Non-pigmented ciliary epithelial cell (primary cell): Measurements from ENCODE around the gene CERS6.
A peak's percentile ranks its signal among the peaks of the same experiment; 100 is the strongest.
"Not testable (repeated sequence)": the region's sequence is repeated elsewhere in the genome, so short reads cannot be mapped to it uniquely, and the experiment has no call there.

ENCODE experiments used
- DNase-seq: peaks from one replicate; pipeline ENCODE4 v3.0.0-alpha.2; 2010; ENCODE audit warnings: low read depth

The CERS6 gene

DNA sequence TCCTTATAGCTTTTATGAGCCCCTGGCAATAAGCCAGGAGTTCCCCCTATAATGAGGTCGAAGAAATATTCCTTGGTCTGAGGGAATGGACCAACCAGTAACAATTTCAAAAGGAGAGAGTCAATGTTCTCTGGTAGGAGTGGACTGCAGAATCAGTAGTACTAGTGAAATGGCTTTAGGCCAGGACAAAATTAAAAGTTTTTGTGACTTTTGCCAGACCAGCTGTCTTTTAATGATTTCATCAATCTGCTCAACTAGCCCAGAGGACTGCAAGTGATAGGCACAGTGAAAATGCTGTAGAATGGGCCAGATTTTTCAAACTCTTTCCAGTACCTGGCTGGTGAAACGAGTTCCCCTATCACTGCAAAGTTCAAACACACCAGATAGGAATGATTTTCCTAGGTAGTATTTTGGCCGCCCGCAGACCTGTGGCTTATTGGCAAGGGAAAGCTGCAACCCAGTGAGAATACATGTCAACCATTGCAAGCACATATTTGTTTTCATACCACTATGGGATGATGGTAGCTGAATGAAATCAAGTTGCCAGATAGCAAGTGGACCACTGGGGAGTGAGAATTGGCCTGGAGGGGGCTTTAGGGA lies 45.5 kb downstream of the CERS6 start:
- DNase-seq, result no peak

DNA sequence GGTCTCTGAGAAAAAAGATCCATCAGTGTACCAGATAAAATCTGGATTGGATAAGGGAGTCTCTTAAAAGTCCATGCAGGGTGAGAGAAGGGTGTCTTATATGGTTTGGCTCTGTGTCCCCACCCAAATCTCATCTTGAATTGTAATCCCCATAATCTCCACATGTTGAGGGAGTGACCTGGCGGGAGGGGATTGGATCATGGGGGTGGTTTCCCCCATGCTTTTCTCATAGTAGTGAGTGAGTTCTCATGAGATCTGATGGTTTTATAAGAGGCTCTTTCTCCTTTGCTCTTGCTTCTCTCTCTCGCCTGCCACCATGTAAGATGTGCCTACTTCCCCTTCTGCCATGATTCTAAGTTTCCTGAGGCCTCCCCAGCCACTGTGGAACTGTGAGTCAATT lies 46.8 kb downstream of the CERS6 start:
- not testable (repeated sequence) for DNase-seq

DNA sequence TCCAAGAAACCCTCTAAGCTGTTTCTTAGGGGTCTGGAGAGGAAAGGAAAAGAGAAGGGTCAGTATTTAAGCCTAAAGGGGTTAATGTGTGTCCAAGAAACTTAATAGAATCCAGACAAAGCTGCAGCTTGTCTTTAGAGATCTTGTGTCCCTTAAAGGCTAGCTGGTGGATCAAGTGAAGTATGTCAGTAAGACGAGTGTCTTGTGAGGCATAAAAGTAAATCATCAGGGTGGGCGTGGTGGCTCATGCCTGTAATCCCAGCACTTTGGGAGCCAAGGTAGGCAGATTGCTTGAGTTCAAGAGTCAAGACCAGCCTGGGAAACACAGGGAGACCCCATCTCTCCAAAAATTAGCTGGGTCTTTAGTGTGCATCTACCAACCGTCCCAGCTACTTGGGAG lies 47.8 kb downstream of the CERS6 start:
- no peak for DNase-seq

DNA sequence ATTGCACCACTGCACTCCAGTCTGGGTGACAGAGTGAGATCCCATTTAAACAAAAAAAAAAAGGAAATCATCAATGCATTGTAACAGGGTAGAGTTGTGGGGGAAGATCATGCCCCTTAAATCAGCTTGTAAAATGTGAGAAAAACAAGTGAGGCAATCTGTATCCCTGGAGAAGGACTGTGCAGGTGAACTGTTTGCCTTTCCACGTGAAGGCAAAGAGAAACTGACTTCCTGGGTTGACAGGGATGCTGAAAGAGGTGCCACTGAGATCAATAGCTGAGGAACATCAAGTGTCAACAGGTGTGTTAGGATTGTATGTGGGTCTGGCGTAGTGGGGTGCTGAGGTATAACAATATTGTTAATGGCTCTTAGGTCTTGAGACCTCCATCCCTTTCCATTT lies 48.3 kb downstream of the CERS6 start:
- DNase-seq, result no peak

DNA sequence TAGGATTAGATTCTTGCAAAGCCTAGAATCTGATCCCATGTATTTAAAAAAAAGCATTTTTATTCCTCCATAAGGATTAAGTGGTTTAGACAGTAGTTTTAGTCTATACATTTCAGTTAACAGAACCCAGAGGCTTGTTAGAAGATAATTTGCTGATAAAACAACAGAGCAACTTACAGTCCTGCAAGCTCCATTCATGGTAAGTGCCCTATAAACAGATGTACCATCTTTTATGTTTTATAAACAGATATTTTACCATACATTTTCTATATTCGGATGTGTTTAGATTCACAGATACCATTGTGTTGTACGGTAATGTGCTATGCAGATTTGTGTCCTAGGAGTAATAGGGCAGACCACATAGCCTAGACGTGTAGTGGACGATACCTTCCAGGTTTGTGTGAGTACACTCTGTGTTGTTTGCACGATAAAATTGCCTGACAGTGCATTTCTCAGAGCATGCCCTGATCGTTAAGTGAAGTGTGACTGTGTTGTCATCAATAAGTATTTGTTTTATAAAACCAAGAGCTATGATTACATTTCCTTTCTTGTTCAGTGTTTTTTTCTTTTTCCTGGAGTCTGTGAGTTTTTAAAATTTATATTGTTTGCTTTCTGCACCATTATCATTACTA lies 54.2 kb downstream of the CERS6 start:
- no peak for DNase-seq

DNA sequence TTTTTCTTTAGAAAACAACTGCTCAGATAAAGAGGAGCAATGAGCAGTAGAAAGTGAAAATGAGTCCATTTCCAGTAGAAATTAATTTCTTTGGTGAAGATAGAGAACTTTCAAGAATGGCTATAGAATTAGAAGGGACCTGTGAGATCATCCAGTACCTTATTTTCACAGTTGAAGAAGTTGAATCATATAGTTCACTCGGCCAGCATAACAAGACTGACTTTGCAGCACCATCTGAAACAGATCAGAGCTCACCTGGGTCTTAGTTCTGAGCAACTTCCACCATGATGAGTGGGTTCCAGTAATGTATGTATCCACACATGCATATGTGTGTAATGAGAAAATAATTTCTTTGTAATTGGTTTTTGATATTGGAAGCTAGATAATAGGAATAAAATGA lies 58.6 kb downstream of the CERS6 start:
- DNase-seq, result no peak

DNA sequence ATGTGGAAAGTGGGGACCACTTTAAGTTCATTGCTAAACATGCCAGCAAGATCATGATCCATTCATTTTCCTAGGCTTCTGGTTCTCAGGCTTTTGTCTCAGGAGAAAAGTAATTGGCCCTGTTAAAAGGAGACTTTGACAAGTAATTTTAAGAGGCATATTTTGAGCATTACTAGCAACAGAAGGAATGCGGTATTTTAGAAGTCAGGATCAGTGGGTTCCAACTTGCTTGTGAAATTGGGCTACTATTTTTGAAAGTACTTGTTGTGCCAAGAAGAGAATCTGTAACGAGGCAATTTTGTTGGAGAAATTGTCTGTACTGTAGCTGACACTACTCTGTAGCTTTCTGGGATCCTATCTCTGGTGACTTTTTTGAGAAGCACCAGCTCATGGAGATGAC lies 59.4 kb downstream of the CERS6 start:
- peak; percentile 55 for DNase-seq

DNA sequence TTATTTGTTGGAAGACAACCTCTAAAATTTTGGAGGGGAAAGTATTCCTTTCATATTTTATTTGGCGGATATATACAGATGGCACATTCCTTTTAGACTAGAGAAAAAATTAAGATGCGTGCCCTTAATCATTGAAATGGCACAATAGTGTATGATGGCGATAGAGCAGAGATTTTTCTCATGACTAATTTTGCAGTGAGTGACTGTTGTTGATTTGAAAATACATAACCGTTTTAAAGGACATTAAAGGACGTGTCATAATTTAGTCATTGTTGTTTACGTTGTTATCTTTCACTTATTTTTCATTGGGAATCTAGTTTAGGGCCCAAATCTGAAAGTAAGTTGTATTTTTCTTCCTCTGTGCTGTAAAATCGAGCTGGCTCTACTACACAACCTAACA lies 61.7 kb downstream of the CERS6 start:
- DNase-seq, result no peak

DNA sequence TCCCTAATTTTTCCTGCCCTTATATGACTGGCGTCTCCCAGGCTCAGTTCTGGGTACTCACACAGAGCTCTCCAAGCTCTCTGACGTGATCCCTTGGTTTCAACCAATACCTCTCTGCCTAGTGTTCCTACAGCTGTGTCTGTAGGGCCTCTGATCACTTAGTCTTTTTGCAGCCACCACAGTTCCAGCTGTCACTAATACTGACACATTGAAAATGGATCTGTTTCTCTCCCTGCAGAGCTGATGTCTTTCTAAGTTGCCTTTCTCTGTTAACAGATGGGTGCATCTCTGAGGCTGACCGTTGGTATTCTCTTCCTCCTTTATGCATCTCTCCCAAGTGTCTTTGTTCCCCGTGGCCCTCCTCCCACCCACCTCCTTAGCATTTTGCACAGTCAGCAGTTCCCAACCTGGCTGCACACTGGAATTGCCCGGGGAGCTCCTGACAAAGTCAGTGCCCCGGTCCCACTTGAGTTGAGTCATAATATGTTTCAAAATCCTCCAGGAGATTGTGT lies 62.5 kb downstream of the CERS6 start:
- no peak for DNase-seq

DNA sequence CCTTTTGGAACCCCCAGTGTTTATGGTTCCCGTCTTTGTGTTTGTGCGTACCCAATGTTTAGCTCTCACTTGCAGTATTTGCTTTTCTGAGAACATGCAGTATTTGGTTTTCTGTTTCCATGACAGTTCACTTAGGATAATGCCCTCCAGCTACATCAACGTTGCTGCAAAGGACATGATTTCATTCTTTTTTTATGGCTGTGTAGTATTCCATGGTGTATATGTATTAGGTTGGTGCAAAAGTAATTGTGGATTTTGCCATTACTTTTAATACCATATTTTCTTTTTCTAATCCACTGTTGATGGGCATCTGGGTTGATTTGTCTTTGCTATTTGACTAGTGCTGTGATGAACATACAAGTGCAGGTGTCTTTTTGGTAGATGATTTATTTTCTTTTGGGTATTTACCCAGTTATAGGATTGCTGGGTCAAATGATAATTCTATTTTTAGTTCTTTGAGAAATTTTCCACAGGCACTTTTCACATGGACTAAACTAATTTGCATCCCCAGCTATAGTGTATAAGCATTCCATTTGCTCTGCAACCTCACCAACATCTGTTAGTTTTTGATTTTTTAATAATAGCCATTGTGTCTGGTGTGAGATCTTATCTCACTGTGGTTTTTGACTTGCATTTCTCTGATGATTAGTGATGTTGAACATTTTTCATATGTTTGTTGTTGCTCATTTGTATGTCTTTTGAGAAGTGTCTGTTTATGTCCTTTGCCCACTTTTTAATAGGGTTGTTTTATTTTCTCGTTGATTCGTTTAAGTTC lies 63.6 kb downstream of the CERS6 start:
- peak; percentile 35 for DNase-seq

DNA sequence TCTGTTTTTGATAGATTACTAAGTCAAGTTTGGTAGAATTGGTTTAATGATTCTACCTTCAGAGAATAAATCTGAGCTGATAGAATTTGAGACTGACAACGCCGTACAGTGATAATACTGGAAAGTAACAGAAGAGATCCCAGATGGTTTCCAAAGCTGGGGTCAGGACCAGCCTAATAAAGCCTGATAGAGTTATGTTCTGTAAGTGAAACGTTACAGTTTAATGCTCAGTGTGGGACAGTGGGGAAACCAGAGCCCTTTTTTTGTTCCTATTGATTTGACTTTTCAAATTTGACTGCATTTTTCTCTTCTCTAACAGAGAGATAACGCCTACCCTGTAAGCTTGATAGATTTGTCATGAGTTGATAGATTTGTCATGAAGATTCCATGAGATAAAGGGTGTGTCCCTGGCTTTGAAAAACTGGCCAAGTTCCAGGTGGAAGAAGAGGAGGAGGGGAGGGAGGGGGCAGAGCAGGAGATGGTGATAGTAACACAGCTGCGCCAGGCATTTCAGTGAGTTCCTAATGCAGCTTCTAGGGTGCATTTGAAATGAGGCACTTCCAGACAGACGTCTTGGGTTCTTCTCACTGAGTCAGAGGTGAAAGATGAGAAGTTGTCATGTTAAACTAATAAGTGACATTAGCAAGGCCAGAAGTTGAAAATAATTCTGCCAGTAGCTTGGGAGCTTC lies 65.1 kb downstream of the CERS6 start:
- DNase-seq, result no peak

DNA sequence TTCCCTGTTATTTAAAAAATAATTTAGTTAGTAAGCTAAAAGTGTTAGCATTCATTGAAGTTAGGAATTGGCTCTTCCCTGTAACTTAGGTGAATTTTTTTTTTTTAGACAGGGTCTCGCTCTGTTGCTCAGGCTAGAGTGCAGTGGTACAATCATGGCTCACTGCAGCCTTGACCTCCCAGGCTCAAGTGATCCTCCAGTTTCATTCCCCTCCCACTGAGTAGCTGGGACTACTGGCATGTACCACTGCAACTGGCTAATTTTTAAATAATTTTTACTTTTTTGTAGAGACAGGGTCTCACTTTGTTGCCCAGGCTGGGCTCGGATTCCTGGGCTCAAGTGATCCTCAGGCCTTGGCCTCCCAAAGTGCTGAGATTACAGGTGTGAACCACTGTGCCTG lies 66.4 kb downstream of the CERS6 start:
- no peak for DNase-seq

DNA sequence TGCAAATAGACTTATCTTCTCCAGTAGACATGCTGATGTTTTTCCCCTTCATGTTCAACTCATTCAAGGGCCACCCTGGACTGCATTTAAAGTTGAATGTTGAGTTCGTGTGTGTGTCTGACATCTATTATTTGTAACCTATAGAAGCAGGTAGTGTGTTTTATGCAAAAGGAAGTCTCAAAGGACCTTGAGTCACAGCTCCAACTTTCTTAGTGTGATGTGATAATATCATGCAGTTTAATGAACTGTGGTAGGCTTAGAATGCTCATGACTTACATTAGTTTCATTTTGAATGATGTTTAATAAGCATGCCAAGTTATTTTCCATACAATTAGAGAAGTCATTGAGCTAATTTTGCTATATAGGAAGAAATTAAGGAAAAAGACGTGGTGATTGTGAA lies 67.9 kb downstream of the CERS6 start:
- DNase-seq, result no peak

DNA sequence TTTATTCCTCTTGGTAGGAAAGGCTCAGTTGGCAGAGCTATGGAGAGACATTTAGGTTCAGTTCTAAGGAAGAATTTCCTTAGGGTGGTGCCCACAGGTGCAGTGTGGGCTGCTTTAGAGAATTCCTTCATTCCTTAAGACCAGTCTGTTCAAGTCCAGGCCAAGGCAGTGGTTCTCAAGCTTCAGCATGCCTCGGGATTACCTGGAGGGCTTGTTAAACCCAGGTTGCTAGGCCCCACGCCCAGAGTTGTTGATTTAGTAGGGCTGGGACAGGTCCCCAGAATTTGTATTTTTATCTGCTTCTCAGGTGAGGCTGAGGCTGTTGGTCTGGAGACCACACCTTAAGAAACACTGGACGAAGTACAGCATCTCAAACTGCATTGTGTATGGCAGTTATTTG lies 68.9 kb downstream of the CERS6 start:
- DNase-seq, result no peak

DNA sequence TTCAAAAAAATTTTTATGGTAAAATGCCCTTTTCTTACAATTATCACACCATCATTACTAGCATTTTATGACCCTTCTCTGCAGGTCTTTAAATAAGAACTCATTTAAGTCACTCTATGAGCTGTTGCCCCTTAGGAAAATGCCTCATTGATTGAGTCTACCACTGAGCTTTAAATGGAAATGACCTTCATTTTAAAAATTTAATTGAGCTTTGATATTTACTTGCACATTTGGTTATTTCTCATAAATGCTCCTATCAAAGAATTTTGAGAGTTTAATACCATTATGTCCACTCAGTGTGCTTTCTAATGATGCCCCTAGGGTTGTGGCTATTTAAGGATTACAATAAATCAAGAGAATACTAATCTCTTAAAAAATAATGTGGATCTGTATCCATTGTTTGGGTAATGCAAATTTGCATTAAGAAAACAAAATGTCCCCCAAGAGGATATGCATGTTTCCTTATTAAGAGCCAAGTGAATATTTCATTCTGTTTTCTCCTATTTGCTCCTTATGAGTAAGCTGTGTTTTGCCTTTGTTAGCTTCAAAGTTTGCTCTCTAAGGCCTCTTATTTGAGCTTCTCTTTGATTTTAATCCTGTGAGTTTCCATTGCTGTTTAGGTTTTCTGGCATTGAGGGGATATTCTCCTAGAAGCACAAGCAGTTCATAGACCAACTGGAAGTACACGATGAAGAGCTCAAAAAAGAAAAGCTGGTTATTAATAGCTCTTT lies 69.8 kb downstream of the CERS6 start:
- DNase-seq, result no peak

DNA sequence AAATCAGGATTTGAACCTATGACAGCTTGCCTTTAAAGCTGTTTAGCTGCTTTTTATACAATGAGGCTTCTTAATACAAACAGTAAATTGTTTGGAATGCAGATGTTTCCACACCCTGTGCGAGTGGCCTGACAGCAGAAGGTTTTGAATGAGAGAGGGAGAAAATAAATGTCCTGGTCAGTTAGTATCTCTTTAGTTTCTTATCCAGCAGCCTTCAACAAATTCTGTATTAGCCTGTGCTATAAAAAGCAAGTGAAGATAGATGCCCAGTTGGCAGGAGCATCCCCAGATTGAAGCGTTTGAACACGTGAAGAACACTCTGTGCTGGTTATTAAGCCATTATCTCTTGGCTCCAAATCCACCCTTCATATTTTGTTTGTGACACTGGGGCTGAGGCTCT lies 70.6 kb downstream of the CERS6 start:
- DNase-seq, result no peak

DNA sequence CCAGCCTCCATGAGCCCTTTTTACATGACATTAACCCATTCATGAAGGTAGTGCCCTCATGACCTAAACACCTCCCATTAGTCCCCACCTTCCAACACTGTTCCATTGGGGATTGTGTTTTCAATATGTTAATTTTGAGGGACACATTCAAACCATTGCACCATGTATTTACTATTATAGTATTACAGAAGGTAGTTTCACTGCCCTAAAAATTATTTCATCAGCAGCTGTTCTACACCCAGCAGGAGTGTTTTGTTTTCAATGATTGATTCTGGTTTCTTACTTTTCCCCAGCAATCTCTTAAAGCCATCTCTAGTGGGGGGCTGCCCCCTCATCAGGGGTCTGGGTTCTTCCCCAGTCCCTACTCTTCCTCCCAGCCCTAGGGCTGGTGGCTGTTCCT lies 71.9 kb downstream of the CERS6 start:
- DNase-seq, result no peak

DNA sequence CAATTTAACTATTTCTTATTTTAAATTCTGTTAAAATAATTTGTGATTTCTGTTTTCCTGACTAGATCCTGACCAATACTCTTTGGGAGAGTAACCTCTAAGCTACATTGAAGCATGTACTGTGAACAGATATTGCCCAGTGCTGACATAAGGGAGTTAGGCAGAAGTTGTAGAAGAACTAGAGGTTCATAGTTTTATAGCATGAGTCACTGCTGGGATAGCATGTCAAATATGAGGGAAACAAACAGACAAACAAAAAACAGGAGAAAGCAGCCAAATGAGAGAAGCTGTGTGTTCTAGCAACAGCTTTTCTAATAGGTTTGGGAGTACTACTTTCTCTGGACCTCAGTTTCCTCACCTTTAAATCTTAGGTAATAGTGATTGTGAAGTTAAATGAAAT lies 72.4 kb downstream of the CERS6 start:
- DNase-seq, result peak; percentile 15

DNA sequence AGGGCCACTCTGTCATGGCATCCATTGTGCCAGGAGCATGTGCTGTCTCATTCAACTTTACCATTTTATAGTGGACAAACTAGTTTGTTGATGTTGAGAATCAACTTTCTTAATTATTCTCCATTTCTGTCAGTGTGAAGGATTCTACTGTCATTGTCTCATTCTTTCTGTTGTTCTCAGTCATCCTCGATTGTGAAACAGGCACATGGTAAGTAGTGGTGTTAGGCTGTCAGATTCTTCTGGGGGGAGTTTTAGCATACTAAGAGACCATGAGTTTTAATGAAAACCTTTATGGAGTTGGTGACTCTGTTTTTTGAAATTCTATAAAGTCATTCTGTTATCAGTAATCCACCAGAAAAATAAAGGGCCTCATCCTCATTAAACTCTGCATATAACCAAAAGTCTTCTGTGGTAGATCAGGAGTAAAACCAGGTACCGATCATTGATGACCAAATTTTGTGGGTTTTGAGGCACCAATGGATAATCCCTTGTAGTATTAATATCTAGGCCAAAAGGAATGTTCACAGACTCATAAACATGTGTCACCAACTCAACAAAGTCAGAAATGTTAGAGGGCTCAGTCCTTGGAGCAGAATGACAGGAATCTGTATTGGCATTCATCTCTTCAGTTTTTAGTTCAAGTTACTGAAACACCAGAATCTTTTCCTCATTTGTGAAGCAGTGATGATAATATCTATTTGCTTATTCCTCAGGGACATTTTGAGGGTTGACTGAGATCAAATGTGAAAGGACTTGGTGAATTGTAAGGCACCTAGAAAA lies 73.2 kb downstream of the CERS6 start:
- DNase-seq, result no peak

DNA sequence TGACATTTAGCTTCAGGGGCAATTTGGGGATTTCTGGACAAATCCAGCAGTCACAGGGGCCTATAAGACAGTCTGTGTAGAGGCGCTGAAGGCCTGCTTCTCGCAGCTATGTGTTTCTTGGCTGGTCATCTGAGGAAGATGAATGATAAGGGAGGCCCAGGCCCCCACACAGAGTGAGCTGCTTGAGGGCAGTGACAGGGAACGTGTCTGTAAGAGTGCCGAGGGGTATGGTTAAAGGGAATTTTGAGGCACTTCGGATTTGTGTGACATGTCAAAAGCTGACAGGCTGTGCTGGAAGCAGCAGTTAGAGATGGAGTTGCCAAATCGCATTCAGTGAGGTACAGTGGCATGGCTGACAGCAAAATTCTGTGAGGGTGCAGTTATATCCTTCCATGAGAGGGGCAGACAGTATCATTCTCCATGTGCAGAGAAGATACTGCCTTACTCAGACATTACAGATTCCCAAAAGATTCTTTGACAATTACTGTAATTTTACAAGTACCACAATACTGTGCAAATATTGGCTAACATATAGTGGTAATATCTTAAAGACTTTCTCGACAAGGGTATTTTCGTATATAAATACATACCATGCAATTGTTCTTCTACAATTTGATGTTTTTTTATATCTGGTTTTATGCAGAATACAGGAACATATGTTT lies 74.0 kb downstream of the CERS6 start:
- no peak for DNase-seq
